DOHH2 (cell line): ENCODE measurements around the gene PDXK.

Source experiments
- H3F3A ChIP-seq: fragments of 200-600 bp; sonication (generic), shearing (Covaris generic); 2 replicates; pipeline ENCODE4 v1.6.0; 2016; ENCODE audit warnings: antibody characterized with exemption, mild to moderate bottlenecking; ENCODE audit not compliant: control insufficient read depth, insufficient read depth
- H3K27ac ChIP-seq: fragments of 200-600 bp; sonication (generic); 2 replicates; pipeline ENCODE4 v1.5.1; 2014; ENCODE audit warnings: low read depth, mild to moderate bottlenecking, low read length, moderate library complexity
- H3K27me3 ChIP-seq: fragments of 200-600 bp; sonication (generic); 2 replicates; pipeline ENCODE4 v1.6.1; 2014; ENCODE audit warnings: mild to moderate bottlenecking, low read length, mixed read lengths; ENCODE audit not compliant: control insufficient read depth
- H3K36me3 ChIP-seq: fragments of 200-600 bp; sonication (generic); 2 replicates; pipeline ENCODE4 v1.6.1; 2014; ENCODE audit warnings: mild to moderate bottlenecking, low read length, moderate library complexity, mixed read lengths; ENCODE audit not compliant: control insufficient read depth
- H3K4me1 ChIP-seq: fragments of 200-600 bp; sonication (generic); 2 replicates; pipeline ENCODE4 v1.6.1; 2014; ENCODE audit warnings: mild to moderate bottlenecking, low read length, mixed read lengths; ENCODE audit not compliant: control insufficient read depth
- H3K4me2 ChIP-seq: fragments of 200-600 bp; sonication (generic); 2 replicates; pipeline ENCODE4 v1.6.0; 2014; ENCODE audit warnings: mild to moderate bottlenecking, low read length, moderate library complexity
- H3K4me3 ChIP-seq: fragments of 200-600 bp; sonication (generic); 2 replicates; pipeline ENCODE4 v1.5.1; 2014; ENCODE audit warnings: mild to moderate bottlenecking, low read length, mixed read lengths
- H3K79me2 ChIP-seq: fragments of 200-600 bp; sonication (generic); 2 replicates; pipeline ENCODE4 v1.6.1; 2014; ENCODE audit warnings: mild to moderate bottlenecking, low read length, mixed read lengths; ENCODE audit not compliant: control insufficient read depth
- H3K9me2 ChIP-seq: fragments of 200-600 bp; sonication (generic); replicated peaks from 2 replicates; pipeline ENCODE4 v1.6.1; 2014; ENCODE audit warnings: mild to moderate bottlenecking, low read length, mixed read lengths; ENCODE audit not compliant: control insufficient read depth
- H3K9me3 ChIP-seq: fragments of 200-600 bp; sonication (generic); 2 replicates; pipeline ENCODE4 v1.6.1; 2014; ENCODE audit warnings: antibody characterized with exemption, low read length, mixed read lengths; ENCODE audit not compliant: control insufficient read depth, insufficient read depth
- H4K20me1 ChIP-seq: fragments of 200-600 bp; sonication (generic); 2 replicates; pipeline ENCODE4 v1.6.0; 2014; ENCODE audit warnings: low read depth, mild to moderate bottlenecking, antibody characterized with exemption, low read length, moderate library complexity; ENCODE audit not compliant: control insufficient read depth, insufficient read depth
- EZH2phosphoT487 ChIP-seq: fragments of 200-600 bp; sonication (generic); IDR thresholded peaks from 2 replicates; pipeline ENCODE4 v1.6.1; 2017; ENCODE audit warnings: borderline replicate concordance, mild to moderate bottlenecking, antibody characterized with exemption, low read length, moderate library complexity, mixed read lengths
- TF ChIP-seq, protein P1 (sequence below): fragments of 200-600 bp; sonication (generic); IDR thresholded peaks from one replicate; pipeline ENCODE4 v1.5.1; 2014; ENCODE audit warnings: antibody characterized with exemption, mild to moderate bottlenecking, low read depth, low read length; ENCODE audit not compliant: poor library complexity, severe bottlenecking

Gene PDXK

GRCh38 chr21:43769325-43769958, 50.5 kb downstream of the PDXK start:
- peaks cover 5% of the 10 kb centered on the region for H3K4me1 ChIP-seq

DNA sequence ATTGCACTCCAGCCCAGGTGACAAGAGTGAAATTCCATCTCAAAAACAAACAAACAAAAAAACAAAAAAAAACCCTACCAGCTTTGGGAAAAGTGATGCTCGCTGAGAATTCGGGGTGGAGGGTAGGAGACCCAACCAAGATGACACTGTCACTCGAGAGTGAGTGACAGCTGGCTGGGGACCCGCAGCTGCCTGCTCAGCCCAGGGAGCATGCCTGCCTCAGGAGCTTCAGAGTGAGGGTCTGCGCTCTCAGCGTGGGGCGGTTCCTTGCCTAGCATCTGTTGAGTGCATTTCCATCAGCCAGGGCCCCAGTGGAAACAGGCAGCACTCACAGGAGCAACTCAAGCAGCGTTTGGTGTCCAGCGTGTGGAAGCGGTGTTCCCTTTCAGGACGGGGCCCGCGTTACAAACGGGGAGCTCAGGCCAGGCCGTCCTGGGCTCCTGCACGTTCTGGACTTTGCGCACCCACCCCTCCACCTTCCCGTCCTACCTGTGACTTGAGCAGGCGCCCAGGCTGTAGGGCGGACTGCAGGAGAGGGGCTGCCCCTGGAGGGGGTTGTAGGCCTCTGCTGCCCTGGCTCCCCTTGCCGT, 51.2 kb downstream of the PDXK start:
- TF ChIP-seq, protein P1, sequence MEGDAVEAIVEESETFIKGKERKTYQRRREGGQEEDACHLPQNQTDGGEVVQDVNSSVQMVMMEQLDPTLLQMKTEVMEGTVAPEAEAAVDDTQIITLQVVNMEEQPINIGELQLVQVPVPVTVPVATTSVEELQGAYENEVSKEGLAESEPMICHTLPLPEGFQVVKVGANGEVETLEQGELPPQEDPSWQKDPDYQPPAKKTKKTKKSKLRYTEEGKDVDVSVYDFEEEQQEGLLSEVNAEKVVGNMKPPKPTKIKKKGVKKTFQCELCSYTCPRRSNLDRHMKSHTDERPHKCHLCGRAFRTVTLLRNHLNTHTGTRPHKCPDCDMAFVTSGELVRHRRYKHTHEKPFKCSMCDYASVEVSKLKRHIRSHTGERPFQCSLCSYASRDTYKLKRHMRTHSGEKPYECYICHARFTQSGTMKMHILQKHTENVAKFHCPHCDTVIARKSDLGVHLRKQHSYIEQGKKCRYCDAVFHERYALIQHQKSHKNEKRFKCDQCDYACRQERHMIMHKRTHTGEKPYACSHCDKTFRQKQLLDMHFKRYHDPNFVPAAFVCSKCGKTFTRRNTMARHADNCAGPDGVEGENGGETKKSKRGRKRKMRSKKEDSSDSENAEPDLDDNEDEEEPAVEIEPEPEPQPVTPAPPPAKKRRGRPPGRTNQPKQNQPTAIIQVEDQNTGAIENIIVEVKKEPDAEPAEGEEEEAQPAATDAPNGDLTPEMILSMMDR = no peak
- no peak for TF ChIP-seq EZH2phosphoT487
- Histone ChIP-seq H3K27ac (no peak overlapping the region), H3K4me1 (peaks cover 11% of the 10 kb centered on the region)

More at GRCh38 chr21:43769325-43769958, 50.5 kb downstream of the PDXK start:
- Histone ChIP-seq H3K9me2 (no peaks in the 10 kb centered on the region), H3K27me3 (no peaks in the 10 kb centered on the region), H3K79me2 (peaks cover under 1% of the 10 kb centered on the region), H3K4me3 (no peak overlapping the region), H3K9me3 (no peaks in the 10 kb centered on the region), H3K27ac (no peak overlapping the region), H3K4me2 (no peak overlapping the region), H4K20me1 (no peaks in the 10 kb centered on the region), H3K36me3 (peaks cover 16% of the 10 kb centered on the region), H3F3A (no peaks in the 10 kb centered on the region)
- TF ChIP-seq, protein P1 = no peak
- TF ChIP-seq EZH2phosphoT487 = no peak

DNA sequence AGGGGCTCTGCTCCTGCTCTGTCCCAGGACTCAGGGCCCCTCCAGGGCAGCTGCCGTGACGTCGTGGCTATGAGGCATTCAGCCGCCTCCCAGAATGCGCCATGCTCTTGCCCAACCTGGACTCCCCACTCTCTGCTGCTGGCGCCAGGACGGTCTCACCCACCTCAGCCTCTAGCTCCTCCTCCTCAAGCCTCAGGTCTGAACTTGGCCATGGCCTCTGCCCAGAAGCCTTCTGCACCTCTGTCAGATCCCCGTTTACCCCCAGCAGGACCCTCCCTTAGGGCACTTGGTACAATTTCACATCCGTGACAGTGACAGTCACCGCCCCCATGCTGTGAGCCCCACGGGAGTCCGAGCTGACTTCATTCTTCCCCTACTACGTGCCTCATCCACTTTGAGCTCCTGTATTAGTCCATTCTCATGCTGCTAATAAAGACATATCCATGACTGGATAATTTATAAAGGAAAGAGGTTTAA, 52.3 kb downstream of the PDXK start:
- no peak overlapping the region for H3K27ac ChIP-seq
- no peaks in the 10 kb centered on the region for H3F3A ChIP-seq
- no peak overlapping the region for H3K4me2 ChIP-seq
- H3K79me2 ChIP-seq = peaks cover 15% of the 10 kb centered on the region
- H3K4me3 ChIP-seq = no peak overlapping the region
- 0 out of 2 replicates have a peak, but pooled peaks cover 4% of the 10 kb centered on the region for H4K20me1 ChIP-seq
- TF ChIP-seq EZH2phosphoT487 = no peak
- TF ChIP-seq, protein P1 = no peak
- peaks cover 19% of the 10 kb centered on the region for H3K36me3 ChIP-seq
- no peaks in the 10 kb centered on the region for H3K27me3 ChIP-seq
- peaks cover 14% of the 10 kb centered on the region for H3K4me1 ChIP-seq
- H3K9me2 ChIP-seq = no peaks in the 10 kb centered on the region
- H3K9me3 ChIP-seq = no peaks in the 10 kb centered on the region

More for the DNA sequence above, 51.2 kb downstream of the PDXK start:
- Histone ChIP-seq H3K36me3 (peaks cover 19% of the 10 kb centered on the region), H3K79me2 (peaks cover 5% of the 10 kb centered on the region), H3K27me3 (no peaks in the 10 kb centered on the region), H3K4me2 (no peak overlapping the region), H3K9me3 (no peaks in the 10 kb centered on the region), H3F3A (no peaks in the 10 kb centered on the region), H3K9me2 (no peaks in the 10 kb centered on the region), H4K20me1 (0 out of 2 replicates have a peak, but pooled peaks cover 2% of the 10 kb centered on the region), H3K4me3 (no peak overlapping the region)
